ENCODE measurements around the gene GSPT1.
"Not testable (repeated sequence)": the region's sequence is repeated elsewhere in the genome, so short reads cannot be mapped to it uniquely, and the experiment has no call there.

Gene GSPT1

DNA sequence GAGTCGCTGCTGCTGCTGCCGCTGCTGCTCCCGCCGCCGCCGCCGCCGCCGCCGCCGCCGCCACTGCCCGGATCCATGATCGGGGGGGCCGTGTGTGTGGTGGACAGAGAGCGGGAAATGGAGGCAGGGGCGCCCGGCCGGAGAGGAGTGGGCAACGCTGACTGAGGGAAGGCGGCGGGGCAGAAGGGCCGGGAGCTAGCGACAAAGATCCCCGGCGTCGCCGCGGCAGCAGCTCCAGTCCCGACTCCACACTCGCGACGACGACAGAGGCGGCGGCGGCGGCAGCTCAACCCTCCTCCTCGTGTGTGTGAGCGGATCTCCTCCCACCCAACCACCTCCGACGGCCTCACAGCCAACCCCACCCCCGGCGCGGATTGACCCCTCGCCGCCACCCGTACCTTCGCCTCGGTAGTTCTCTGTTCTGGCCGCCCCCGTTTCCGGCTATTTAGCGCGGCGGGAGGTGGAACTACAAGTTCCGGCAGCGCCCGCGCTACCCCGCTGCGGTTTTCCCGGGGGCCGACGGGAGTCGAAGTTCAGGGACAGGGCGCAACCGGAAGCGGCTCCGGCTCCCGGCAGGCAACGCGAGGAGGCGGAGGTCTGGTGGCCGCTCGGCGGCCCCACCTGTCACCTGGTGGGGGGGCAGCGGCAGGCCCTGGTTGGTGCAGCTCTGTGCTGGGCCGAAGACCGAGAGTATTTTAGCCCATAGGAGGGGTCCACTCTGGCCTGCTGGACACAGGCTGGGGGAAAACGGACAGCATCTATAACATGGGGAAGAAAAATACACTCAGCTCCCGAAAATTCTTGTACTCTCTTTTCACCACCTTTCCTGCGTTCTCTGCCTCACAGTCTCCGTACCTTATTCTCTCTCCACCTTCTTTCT is at the start of gene GSPT1:
GSPT1 (minus strand) TSS at position 313 of the 880 bp plus-strand sequence; CDS start at position 77, 236 bp downstream.
- DNase-seq, result peak; percentile 98

DNA sequence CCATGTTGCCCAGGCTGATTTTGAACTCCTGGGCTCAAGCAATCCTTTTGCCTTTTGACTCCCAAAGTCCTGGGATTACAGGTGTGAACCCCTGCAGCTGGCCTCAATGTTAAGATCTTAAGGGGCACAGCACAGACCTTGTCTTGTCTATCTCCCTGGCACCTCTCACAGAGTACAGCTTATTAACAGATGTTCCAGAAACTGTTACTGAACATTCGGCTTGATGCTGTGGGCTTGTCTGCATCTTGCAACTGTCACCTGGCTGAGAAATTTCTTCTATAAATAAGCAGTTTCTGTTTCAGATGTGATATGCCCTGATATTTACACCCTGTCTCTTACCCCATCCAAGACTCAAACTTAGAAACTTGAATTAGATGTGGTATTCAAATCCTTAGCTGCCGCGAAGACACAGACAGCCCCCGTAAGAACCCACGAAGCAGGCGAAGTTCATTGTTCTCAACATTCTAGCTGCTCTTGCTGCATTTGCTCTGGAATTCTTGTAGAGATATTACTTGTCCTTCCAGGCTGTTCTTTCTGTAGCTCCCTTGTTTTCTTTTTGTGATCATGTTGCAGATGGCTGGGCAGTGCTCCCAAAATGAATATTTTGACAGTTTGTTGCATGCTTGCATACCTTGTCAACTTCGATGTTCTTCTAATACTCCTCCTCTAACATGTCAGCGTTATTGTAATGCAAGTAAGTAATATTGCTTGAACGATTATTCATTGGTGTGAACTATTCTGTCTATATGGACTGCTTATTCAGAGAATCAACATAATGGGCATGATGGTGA is 49.2 kb upstream of the GSPT1 start, which contains the start of gene TNFRSF17:
TNFRSF17 (plus strand) TSS at position 450 of the 791 bp plus-strand sequence; CDS start at position 565, 115 bp downstream.
- DNase-seq, result no peak

- no peak for DNase-seq
Measured at GRCh38 chr16:11963706-11964105, 48.0 kb upstream of the GSPT1 start.

DNA sequence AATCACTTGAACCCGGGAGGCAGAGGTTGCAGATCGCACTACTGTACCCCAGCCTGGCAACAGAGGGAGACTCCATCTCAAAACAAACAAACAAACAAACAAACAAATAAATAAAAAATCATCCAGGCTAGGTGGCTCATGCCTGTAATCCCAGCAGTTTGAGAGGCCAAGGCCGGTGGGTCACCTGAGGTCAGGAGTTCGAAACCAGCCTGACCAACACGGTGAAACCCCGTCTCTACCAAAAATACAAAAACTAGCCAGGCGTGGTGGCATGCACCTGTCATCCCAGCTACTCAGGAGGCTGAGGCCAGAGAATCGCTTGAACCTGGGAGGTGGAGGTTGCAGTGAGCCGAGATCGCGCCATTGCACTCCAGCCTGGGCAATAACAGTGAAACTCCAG is 47.2 kb upstream of the GSPT1 start:
- not testable (repeated sequence) for DNase-seq

DNA sequence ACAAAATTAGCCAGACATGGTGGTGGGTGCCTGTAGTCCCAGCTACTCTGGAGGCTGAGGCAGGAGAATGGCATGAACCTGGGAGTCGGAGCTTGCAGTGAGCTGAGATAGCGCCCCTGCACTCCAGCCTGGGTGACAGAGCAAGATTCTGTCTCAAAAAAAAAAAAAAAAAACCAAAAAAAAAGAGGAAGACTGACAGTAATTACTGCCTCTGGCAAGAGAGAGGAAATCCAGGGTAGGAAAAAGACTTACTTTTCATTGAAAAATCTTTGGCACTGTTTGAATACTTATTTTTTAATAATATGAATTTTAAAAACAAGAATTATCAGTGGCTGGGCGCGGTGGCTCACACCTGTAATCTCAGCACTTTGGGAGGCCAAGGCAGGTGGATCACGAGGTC is 46.7 kb upstream of the GSPT1 start:
- DNase-seq, result not testable (repeated sequence)

DNA sequence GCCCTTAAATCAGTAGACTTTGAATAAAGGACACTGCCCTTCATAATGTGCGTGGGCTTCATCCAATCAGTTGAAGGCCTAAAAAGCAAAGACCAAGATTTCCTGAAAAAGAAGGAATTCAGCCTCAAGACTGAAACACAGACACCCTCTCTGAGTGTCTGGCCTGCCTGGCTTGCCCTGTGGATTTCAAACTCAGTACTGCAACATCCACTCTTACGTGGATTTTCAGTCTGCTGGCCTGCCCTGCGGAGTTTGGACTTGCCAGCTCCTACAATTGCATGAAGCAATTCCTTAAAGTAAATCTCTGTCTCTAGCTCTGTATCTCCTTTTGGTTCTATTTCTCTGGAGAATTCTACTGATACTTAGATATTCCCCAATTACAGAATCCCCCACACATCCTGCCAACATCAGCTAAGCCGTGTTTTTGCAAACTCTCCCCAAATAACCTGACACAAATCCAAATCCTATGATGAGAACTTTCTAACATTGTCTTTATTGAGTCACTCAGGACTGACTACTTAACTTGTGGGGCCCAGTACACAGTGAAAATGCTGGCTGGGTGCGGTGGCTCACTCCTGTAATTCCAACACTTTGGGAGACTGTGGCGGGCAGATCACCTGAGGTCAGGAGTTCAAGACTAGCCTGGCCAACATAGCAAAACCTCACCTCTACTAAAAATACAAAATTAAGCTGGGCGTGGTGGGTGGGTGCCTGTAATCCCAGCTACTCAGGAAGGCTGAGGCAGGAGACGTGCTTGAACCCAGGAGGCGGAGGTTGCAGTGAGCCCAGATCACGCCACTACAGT is 42.0 kb upstream of the GSPT1 start:
- DNase-seq, result no peak

- no peak for DNase-seq
Measured at GRCh38 chr16:11956558-11956957, 40.8 kb upstream of the GSPT1 start.

DNA sequence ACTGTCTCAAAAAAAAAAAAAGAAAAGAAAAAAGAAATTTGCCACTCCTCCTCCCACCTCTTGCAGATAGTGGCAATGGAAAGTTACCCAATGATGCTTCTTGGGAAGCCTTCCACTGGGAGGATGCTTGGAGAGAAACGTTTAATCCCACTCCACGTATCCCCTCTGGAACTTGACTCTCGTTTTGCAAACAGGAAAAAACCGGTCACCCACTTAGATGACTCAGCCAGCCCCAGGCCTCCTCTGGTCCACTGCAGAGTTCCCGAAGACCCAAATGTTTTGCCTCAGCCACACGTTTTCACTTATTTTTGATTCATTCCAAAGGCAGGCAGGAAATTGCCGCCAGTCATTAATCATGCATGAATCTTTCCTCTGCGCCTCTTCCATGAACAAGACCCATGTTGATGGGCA is 40.0 kb upstream of the GSPT1 start:
- DNase-seq, result no peak

GRCh38 chr16:11953576-11953975 is 37.8 kb upstream of the GSPT1 start:
- DNase-seq, result not testable (repeated sequence)

DNA sequence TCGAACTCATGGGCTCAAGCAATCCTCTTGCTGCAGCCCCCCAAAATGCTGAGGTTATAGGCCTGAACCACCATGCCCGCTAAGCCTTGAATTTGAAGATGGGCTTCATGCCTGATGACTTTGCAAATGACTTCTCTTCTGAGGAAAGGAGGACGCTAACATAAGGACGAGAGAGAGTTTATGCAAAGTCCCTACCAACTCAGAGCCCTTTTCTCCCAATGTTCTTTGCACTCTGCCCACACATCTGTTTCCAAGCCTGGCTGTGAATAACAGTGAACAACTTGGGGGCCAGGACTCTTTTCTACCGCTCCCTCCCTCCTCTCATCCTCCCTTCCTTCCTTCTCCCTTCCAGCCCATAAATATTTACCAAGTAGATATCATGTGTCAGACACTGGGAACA is 34.6 kb upstream of the GSPT1 start:
- DNase-seq, result no peak

- DNase-seq, result peak; percentile 70
Measured at GRCh38 chr16:11949527-11949926, 33.8 kb upstream of the GSPT1 start.

DNA sequence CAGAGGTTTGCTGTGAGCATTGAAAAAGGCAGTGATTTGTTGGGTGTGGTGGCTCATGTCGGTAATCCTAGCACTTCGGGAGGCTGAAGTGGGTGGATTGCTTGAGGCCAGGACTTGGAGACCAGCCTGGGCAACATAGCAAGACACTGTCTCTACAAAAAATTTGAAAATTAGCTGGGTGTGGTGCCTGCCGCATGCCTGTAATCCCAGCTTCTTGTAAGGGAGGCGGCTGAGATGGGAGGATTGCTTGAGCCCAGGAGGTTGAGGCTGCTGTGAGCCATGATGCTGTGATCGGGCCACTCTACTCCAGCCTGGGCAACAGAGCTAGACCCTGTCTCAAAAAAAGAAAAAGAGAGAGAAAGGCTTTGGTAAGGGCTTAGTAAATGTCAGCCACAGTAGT is 33.1 kb upstream of the GSPT1 start:
- DNase-seq, result no peak

DNA sequence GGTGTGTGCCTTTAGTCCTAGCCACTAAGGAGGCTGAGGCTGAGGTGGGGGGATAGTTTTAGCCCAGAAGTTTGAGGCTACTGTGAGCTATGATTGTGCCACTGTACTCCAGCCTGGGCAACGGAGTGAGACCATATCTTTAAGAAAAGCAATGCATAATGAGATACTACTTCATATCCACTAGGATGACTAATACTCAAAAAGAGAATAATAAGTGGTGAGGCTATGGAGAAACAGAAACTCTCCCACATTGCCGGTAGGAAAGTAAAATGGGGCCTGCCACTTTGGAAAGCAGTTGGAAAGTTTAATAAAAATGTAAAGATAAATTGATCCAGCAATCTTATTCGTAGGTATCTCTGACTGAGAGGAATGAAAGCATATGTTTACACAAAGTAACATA is 30.7 kb upstream of the GSPT1 start:
- no peak for DNase-seq

- not testable (repeated sequence) for DNase-seq
Measured at GRCh38 chr16:11941945-11942344, 26.2 kb upstream of the GSPT1 start, which contains the start of gene NPIPB2. Gene NPIPB2 (minus strand): TSS chr16:11942045. CDS start chr16:11942045, 0 bp downstream.

- peak; percentile 56 for DNase-seq
Measured at GRCh38 chr16:11927350-11927749, 11.6 kb upstream of the GSPT1 start.

- not testable (repeated sequence) for DNase-seq
Measured at GRCh38 chr16:11924046-11924445, 8.3 kb upstream of the GSPT1 start.

DNA sequence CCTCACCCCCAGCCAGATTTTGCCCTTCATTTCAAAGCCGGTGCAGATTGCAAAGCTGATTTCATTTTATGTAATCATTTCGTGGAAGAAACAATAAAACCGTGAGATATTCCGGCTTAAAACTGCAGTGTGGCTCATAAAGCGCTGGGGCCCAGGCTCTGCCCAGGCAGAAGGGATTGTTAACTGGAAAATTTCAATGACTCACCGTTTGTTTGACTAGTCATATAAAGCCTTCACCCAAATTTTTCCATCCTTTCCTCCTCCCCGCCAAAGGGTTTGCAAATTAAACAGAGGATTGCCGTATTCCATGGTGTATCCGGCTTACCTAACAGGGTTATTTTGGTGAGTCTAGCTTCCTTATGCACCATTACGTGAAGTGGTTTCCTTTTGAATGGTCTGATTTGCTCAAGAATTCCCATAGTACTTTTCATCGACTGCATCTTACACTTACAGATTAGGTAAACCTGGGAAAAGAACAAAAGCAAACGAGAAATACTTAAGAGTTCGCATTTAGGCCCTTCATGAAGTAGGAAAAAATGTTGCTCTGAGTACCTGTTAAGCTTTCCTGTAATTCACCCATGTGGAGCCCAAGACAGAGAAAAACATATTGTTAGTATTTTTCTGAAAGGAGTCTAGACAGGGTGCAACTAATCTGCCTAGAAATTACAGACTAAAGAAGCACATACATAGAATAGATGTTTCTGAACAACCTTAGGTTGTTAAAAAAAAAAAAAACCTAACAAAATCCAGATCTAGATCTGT is 949 bp upstream of the GSPT1 start:
- DNase-seq, result no peak

- DNase-seq, result peak; percentile 30
Measured at GRCh38 chr16:11915114-11915643, 577 bp downstream of the GSPT1 start.

GRCh38 chr16:11914210-11915113 is 1.3 kb downstream of the GSPT1 start:
- peak; percentile 72 for DNase-seq

DNA sequence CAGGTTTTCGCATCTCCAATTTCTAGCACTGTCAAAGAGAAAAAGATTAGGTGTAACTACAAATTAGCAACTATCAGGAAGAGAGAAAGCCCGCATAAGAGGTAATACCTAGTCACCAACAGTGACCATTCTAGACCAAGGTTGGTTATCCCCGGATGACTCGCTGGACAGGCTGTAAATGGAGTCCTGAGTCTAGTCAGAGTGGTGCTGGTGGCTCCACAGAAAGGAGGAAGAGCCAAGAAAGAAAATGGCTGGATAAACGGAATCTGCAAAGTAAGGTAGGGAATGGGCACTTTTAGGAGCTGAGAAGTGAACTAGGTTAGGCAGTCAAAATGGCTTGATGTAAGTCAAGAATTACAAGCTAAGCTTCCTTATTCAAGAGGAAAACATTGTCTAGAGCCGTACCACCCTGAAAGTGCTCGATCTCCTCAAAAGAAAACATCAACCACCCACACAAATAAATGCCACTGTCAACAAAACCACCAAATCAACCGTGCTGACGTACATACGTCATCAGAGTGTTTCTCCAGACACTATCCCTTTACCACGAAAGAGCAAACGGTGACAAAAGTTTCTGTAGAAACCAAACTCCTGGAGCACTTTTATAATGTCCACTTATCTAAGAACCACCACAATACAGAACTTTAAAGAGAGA is 2.2 kb downstream of the GSPT1 start:
- peak; percentile 10 for DNase-seq
